Uterus (tissue), 4 donors: ENCODE results near the gene PCDHB2. TPM values are rescaled to one million over a fixed set of nuclear protein-coding genes. Genes with fewer than 3 reads are reported as not detected.
"Not testable (repeated sequence)": the region's sequence is repeated elsewhere in the genome, so short reads cannot be mapped to it uniquely, and the experiment has no call there.

Experiments
- DNase-seq, 2 donors: peaks; one replicate each; pipeline ENCODE4 v3.0.0-alpha.2; 2019 to 2020
- H3K27ac ChIP-seq, 2 donors: fragments of 200-600 bp; sonication (generic); 1 replicate in 1 of 2; 2 replicates in 1 of 2; pipeline ENCODE4 v1.5.1; 2016 to 2018
- H3K27me3 ChIP-seq, 2 donors: fragments of 200-600 bp; sonication (generic); one replicate each; pipeline ENCODE4 v1.5.1; 2018 to 2019; ENCODE audit warnings: control low read depth in 1 of 2
- H3K36me3 ChIP-seq, 2 donors: fragments of 200-600 bp; sonication (generic); one replicate each; pipeline ENCODE4 v1.5.1; 2019; ENCODE audit warnings: control low read depth in 1 of 2
- H3K4me1 ChIP-seq, 2 donors: fragments of 200-600 bp; sonication (generic); one replicate each; pipeline ENCODE4 v1.5.1; 2018 to 2019; ENCODE audit warnings: control low read depth in 1 of 2
- H3K4me3 ChIP-seq, 2 donors: fragments of 200-600 bp; sonication (generic); 1 replicate in 1 of 2; 2 replicates in 1 of 2; pipeline ENCODE4 v1.5.1; 2018 to 2019; ENCODE audit warnings: mild to moderate bottlenecking in 1 of 2
- H3K9me3 ChIP-seq, 2 donors: fragments of 200-600 bp; sonication (generic); one replicate each; pipeline ENCODE4 v1.5.1; 2019; ENCODE audit warnings: control low read depth in 1 of 2
- POLR2A ChIP-seq, 2 donors: fragments of 450-650 bp; IDR thresholded peaks; one replicate each; pipeline ENCODE4 v1.6.1; 2016; ENCODE audit warnings: antibody characterized with exemption in 2 of 2, mild to moderate bottlenecking in 1 of 2, moderate library complexity in 1 of 2
- intact Hi-C: fragments of 100-400 bp; cut with DNase I; formaldehyde crosslinking; loops from one replicate; pipeline ENCODE4 v1.15.1; 2023; ENCODE audit warnings: low total_unique reads
- total RNA-seq, 4 donors: library from RNA; depleted of rRNA in 3 of 4; stranded (reverse); fragments of >200 nt in 3 of 4; gene quantifications; one replicate each; pipeline versions ENCODE4 v1.1.0 to v1.2.4, GENCODE V29; 2014 to 2023
- TF ChIP-seq, protein P1 (sequence below), 4 experiments: fragments of 200-600 bp in 2 of 4; fragments of 450-650 bp in 2 of 4; sonication (generic) in 2 of 4; IDR thresholded peaks; one replicate each; pipeline ENCODE4 v1.5.1; 2016 to 2019; ENCODE audit warnings: antibody characterized with exemption in 4 of 4, mild to moderate bottlenecking in 2 of 4, moderate library complexity in 1 of 4
- donor health status: DM: yes; HTN: yes; CAD: no.

Gene PCDHB2
- total RNA-seq, 4 donors from 2014 or later: 2.3 to 8.4 (median 4.9) TPM; not detected in 1

GRCh38 chr5:141127305-141127704 is 32.9 kb downstream of the PCDHB2 start:
- H3K4me1 ChIP-seq: no peaks in the 10 kb centered on the region
- no peaks in the 10 kb centered on the region for H3K27me3 ChIP-seq
- peaks cover 0 to 1% of the 10 kb centered on the region in 2 donors for H3K36me3 ChIP-seq
- H3K9me3 ChIP-seq: peaks cover 0 to 20% of the 10 kb centered on the region in 2 donors
- DNase-seq: no peak
- intact Hi-C loops: no loop called here
- TF ChIP-seq, protein P1, sequence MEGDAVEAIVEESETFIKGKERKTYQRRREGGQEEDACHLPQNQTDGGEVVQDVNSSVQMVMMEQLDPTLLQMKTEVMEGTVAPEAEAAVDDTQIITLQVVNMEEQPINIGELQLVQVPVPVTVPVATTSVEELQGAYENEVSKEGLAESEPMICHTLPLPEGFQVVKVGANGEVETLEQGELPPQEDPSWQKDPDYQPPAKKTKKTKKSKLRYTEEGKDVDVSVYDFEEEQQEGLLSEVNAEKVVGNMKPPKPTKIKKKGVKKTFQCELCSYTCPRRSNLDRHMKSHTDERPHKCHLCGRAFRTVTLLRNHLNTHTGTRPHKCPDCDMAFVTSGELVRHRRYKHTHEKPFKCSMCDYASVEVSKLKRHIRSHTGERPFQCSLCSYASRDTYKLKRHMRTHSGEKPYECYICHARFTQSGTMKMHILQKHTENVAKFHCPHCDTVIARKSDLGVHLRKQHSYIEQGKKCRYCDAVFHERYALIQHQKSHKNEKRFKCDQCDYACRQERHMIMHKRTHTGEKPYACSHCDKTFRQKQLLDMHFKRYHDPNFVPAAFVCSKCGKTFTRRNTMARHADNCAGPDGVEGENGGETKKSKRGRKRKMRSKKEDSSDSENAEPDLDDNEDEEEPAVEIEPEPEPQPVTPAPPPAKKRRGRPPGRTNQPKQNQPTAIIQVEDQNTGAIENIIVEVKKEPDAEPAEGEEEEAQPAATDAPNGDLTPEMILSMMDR (IDR thresholded peaks at IDR 0.05): no peak
- TF ChIP-seq POLR2A (IDR thresholded peaks at IDR 0.05): no peak
- H3K4me3 ChIP-seq: no peak overlapping the region
- no peak overlapping the region for H3K27ac ChIP-seq

- intact Hi-C loops: no loop called here
- Histone ChIP-seq H3K27ac (no peak within 1 kb of the TSS), H3K36me3 (no peaks in the 10 kb centered on the region), H3K27me3 (no peaks in the 10 kb centered on the region), H3K4me1 (no peaks in the 10 kb centered on the region), H3K4me3 (peak within 1 kb of the TSS; percentile 10 to 26), H3K9me3 (peaks cover 0 to 19% of the 10 kb centered on the region in 2 donors)
- no peak for DNase-seq
- TF ChIP-seq, protein P1 (IDR thresholded peaks at IDR 0.05): peak in 3 of 4 experiments; percentile 16 to 31 (median 28)
- TF ChIP-seq POLR2A (IDR thresholded peaks at IDR 0.05): no peak
Observed at GRCh38 chr5:141135030-141135717, 40.8 kb downstream of the PCDHB2 start, which contains the start of gene PCDHB5. Gene PCDHB5 (plus strand): TSS chr5:141135206. CDS start chr5:141135435, 229 bp downstream.

GRCh38 chr5:141135718-141136266 is 41.4 kb downstream of the PCDHB2 start:
- intact Hi-C loops: no loop called here
- no peak for TF ChIP-seq POLR2A (IDR thresholded peaks at IDR 0.05)
- TF ChIP-seq, protein P1 (IDR thresholded peaks at IDR 0.05): no peak
- H3K36me3 ChIP-seq: no peaks in the 10 kb centered on the region
- H3K4me1 ChIP-seq: no peaks in the 10 kb centered on the region
- no peak overlapping the region for H3K27ac ChIP-seq
- no peak for DNase-seq
- H3K9me3 ChIP-seq: peaks cover 0 to 22% of the 10 kb centered on the region in 2 donors
- peak overlapping the region; percentile 10 to 26 for H3K4me3 ChIP-seq
- no peaks in the 10 kb centered on the region for H3K27me3 ChIP-seq

DNA sequence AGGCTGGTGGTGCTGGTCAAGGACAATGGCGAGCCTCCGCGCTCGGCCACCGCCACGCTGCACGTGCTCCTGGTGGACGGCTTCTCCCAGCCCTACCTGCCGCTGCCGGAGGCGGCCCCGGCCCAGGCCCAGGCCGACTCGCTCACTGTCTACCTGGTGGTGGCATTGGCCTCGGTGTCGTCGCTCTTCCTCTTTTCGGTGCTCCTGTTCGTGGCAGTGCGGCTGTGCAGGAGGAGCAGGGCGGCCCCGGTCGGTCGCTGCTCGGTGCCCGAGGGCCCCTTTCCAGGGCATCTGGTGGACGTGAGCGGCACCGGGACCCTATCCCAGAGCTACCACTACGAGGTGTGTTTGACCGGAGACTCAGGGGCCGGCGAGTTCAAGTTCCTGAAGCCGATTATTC is 42.9 kb downstream of the PCDHB2 start:
- peaks cover 0 to 24% of the 10 kb centered on the region in 2 donors for H3K9me3 ChIP-seq
- H3K4me1 ChIP-seq, DNase-seq, H3K36me3 ChIP-seq, H3K27ac ChIP-seq, intact Hi-C loops, H3K4me3 ChIP-seq, H3K27me3 ChIP-seq: not testable (repeated sequence)

Other genes with a start within 250 kb of the PCDHB2 start
- gene PCDHA9, start 246.2 kb upstream of the PCDHB2 start, total RNA-seq: 1 to 10 TPM in 1 of 4 donors, under 1 TPM in 3; 0.26 to 1.2 (median 0.64) TPM
- 1 to 10 TPM in 2 of 4 donors, under 1 TPM in 2; under 0.01 to 3.1 (median 1.6) TPM for gene PCDHA10, start 238.7 kb upstream of the PCDHB2 start, total RNA-seq
- gene PCDHA11, start 225.7 kb upstream of the PCDHB2 start, total RNA-seq: 1 to 10 TPM in 1 of 4 donors, under 1 TPM in 3; 0.26 to 2.1 (median 0.63) TPM
- 1 to 10 TPM in 3 of 4 donors, under 1 TPM in 1; 0.98 to 9.4 (median 1.5) TPM for gene PCDHA12, start 219.3 kb upstream of the PCDHB2 start, total RNA-seq
- 1 to 10 TPM in 2 of 4 donors, under 1 TPM in 1, not detected in 1; 0.70 to 2.8 (median 2.1) TPM for gene PCDHA13, start 212.5 kb upstream of the PCDHB2 start, total RNA-seq
- gene PCDHAC1, start 168.3 kb upstream of the PCDHB2 start, total RNA-seq: 1 to 10 TPM in 2 of 4 donors, under 1 TPM in 1, not detected in 1; under 0.01 to 1.7 (median 1.2) TPM
- gene PCDHAC2, start 128.1 kb upstream of the PCDHB2 start, total RNA-seq: 1 to 10 TPM in 2 of 4 donors, under 1 TPM in 2; under 0.01 to 7.1 (median 1.1) TPM
- gene PCDHB1, start 43.2 kb upstream of the PCDHB2 start, total RNA-seq: under 1 TPM in 1 of 4 donors, not detected in 3; 0.28 TPM
- gene PCDHB3, start 5.9 kb downstream of the PCDHB2 start, total RNA-seq: 1 to 10 TPM; 1.0 to 6.9 (median 2.8) TPM
- 10 to 100 TPM in 1 of 4 donors, 1 to 10 TPM in 2, under 1 TPM in 1; 0.59 to 10.5 (median 6.0) TPM for gene PCDHB4, start 27.2 kb downstream of the PCDHB2 start, total RNA-seq
- gene PCDHB5, start 40.6 kb downstream of the PCDHB2 start, total RNA-seq: 10 to 100 TPM in 3 of 4 donors, 1 to 10 TPM in 1; 1.2 to 16.4 (median 12.6) TPM
- 1 to 10 TPM in 3 of 4 donors, under 1 TPM in 1; 0.51 to 4.2 (median 1.7) TPM for gene PCDHB6, start 55.4 kb downstream of the PCDHB2 start, total RNA-seq
- 1 to 10 TPM in 3 of 4 donors, under 1 TPM in 1; 0.51 to 8.0 (median 5.7) TPM for gene PCDHB7, start 78.0 kb downstream of the PCDHB2 start, total RNA-seq
- 1 to 10 TPM in 2 of 4 donors, under 1 TPM in 2; under 0.01 to 5.4 (median 2.1) TPM for gene PCDHB8, start 83.2 kb downstream of the PCDHB2 start, total RNA-seq
- gene PCDHB16, start 87.8 kb downstream of the PCDHB2 start, total RNA-seq: 10 to 100 TPM in 1 of 4 donors, 1 to 10 TPM in 3; 3.8 to 10.2 (median 5.0) TPM
- 1 to 10 TPM; 1.8 to 5.5 (median 4.8) TPM for gene PCDHB9, start 92.5 kb downstream of the PCDHB2 start, total RNA-seq
- gene PCDHB10, start 97.7 kb downstream of the PCDHB2 start, total RNA-seq: 1 to 10 TPM; 2.6 to 8.3 (median 4.7) TPM
- 1 to 10 TPM; 2.4 to 9.8 (median 6.9) TPM for gene PCDHB11, start 105.0 kb downstream of the PCDHB2 start, total RNA-seq
- gene PCDHB12, start 114.1 kb downstream of the PCDHB2 start, total RNA-seq: 10 to 100 TPM in 1 of 4 donors, 1 to 10 TPM in 2, under 1 TPM in 1; 0.88 to 20.5 (median 9.1) TPM
- gene PCDHB13, start 119.3 kb downstream of the PCDHB2 start, total RNA-seq: 10 to 100 TPM in 1 of 4 donors, 1 to 10 TPM in 3; 6.2 to 26.1 (median 8.5) TPM
- gene PCDHB14, start 128.7 kb downstream of the PCDHB2 start, total RNA-seq: 10 to 100 TPM in 2 of 4 donors, 1 to 10 TPM in 2; 3.6 to 14.7 (median 9.3) TPM
- gene PCDHB15, start 150.8 kb downstream of the PCDHB2 start, total RNA-seq: 10 to 100 TPM in 3 of 4 donors, 1 to 10 TPM in 1; 5.0 to 17.8 (median 12.1) TPM
- gene SLC25A2, start 209.4 kb downstream of the PCDHB2 start, total RNA-seq: 1 to 10 TPM in 2 of 4 donors, under 1 TPM in 1, not detected in 1; 0.28 to 2.4 (median 2.3) TPM
- 100 to 1,000 TPM in 2 of 4 donors, 10 to 100 TPM in 2; 76.1 to 121 (median 98.0) TPM for gene TAF7, start 226.2 kb downstream of the PCDHB2 start, total RNA-seq
- 1 to 10 TPM in 2 of 4 donors, under 1 TPM in 2; under 0.01 to 3.3 (median 1.5) TPM for gene PCDHGA1, start 235.9 kb downstream of the PCDHB2 start, total RNA-seq
- gene PCDHGA2, start 244.1 kb downstream of the PCDHB2 start, total RNA-seq: 10 to 100 TPM in 2 of 4 donors, 1 to 10 TPM in 2; 3.2 to 11.6 (median 9.3) TPM
- gene PCDHGA3, start 249.2 kb downstream of the PCDHB2 start, total RNA-seq: 1 to 10 TPM in 3 of 4 donors, under 1 TPM in 1; 0.51 to 8.2 (median 5.6) TPM